ENCODE results near the gene DDX60. TPM values are rescaled to one million over a fixed set of nuclear protein-coding genes. Genes with fewer than 3 reads are reported as not detected.
"Not testable (repeated sequence)": the region's sequence is repeated elsewhere in the genome, so short reads cannot be mapped to it uniquely, and the experiment has no call there.

DDX60 gene, protein sequence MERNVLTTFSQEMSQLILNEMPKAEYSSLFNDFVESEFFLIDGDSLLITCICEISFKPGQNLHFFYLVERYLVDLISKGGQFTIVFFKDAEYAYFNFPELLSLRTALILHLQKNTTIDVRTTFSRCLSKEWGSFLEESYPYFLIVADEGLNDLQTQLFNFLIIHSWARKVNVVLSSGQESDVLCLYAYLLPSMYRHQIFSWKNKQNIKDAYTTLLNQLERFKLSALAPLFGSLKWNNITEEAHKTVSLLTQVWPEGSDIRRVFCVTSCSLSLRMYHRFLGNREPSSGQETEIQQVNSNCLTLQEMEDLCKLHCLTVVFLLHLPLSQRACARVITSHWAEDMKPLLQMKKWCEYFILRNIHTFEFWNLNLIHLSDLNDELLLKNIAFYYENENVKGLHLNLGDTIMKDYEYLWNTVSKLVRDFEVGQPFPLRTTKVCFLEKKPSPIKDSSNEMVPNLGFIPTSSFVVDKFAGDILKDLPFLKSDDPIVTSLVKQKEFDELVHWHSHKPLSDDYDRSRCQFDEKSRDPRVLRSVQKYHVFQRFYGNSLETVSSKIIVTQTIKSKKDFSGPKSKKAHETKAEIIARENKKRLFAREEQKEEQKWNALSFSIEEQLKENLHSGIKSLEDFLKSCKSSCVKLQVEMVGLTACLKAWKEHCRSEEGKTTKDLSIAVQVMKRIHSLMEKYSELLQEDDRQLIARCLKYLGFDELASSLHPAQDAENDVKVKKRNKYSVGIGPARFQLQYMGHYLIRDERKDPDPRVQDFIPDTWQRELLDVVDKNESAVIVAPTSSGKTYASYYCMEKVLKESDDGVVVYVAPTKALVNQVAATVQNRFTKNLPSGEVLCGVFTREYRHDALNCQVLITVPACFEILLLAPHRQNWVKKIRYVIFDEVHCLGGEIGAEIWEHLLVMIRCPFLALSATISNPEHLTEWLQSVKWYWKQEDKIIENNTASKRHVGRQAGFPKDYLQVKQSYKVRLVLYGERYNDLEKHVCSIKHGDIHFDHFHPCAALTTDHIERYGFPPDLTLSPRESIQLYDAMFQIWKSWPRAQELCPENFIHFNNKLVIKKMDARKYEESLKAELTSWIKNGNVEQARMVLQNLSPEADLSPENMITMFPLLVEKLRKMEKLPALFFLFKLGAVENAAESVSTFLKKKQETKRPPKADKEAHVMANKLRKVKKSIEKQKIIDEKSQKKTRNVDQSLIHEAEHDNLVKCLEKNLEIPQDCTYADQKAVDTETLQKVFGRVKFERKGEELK (N-terminal part only)
- total RNA-seq: 38.7 and 45.0 TPM in 2 replicates

GRCh38 chr4:168318266-168318895 is at the start of gene DDX60:
Gene DDX60 (minus strand): TSS chr4:168318752. CDS start chr4:168311259, 7,493 bp downstream.
- intact Hi-C loops (cut with micrococcal nuclease): loop anchor here (1.0 to 10.0 kb wide), 5 partner anchors 12 to 1342 kb away; partner anchors contain the start of genes CBR4 and DDX60L

DNA sequence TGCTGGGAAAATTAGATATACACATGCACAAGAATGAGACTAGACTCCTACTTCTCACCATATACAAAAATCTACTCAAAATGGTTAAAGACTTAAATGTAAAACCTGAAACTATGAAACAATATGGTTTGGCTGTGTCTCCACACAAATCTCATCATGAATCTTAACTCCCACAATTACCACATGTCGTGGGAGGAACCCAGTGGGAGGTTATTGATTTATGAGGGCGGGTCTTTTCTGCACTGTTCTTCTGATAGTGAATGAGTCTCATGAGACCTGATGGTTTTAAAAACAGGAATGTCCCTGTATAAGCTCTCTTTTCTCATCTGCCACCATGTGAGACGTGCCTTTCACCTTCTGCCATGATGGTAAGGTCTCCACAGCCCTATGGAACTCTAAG is 48.5 kb upstream of the DDX60 start:
- intact Hi-C loops (cut with micrococcal nuclease): no loop called here

DNA sequence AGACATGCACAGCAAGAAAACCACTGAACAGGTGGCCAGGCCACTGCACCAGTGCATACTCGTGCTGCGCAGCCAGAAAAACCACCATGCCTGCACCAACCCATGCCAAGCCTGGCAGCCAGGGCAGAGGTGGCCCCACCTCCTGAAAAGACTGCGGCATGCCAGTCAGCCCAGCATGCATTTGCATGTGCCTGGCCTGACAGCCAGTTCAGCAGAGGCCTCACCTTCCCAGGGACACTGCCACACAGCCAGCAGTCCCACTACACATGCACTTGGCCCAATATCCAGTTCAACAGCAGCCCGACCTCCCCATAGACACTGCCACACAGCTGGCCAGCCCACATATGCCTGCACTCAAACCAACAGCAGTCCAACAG is 43.5 kb upstream of the DDX60 start:
- intact Hi-C loops (cut with micrococcal nuclease): no loop called here

DNA sequence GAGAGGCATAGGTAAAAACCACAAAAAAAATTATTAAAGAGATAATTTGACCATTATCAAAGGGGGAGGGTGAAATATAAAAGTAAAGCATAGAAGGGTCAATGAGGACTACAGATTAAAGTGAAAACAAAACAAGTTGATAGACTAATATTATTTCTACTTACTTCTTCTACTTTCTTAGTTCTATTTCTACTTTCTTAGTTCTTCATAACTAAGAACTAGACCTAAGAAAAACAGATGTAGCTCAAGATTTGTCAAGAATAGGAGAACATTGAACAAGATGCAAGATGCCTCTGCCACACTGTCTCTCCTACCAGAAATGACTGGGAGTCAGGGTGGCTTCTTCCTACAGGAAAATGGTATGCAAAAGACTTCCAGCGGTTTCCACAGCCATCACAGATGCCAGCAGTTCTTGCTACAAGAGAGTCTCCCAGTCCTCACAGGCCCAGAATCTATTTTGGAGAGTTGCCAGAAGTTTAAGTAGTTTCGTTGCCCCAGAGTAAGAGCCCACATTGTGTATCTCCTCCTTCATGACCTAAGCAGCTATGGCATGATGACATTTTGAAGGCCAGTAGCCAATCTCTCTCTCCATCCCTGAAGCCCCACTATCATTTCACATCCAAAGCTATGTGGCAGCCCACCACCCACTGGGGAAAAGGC is 42.9 kb upstream of the DDX60 start:
- intact Hi-C loops (cut with micrococcal nuclease): no loop called here

DNA sequence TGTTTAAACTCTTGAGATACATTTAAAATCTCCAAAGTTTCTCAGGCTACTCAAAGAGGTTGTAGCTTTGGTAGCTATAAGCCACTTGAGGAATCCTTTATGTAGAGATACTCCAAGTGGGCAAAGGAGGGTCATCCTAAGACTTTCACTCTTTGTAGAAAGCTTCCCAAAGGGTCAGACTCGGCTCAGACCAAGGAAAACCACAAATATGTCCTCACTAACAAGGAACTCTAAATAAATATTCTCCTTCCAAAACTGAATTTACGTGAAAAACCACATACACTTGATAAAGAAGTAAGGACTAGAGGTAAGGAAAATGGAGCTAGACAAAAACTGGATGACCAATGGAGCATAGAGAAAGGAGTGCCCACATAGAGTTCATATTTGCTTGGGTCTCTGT is 41.7 kb upstream of the DDX60 start:
- intact Hi-C loops (cut with micrococcal nuclease): no loop called here

DNA sequence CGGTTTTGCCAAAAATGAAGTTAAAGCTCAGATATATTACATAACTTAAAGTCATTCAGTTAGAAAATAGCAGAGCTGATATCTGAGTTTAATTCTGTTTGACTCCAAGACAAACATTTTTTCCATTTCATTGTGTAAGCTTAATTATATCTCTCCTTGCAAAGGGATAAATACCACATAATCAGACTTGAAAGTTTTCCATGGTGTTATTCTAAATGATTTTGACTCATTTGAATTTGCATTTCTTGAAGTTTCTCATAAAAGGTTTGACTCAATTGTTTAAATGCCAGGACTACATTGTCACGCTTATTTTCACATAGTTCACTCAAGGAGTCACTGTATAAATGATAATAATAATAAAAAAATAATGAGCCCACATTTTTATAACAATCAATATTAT is 39.4 kb upstream of the DDX60 start:
- intact Hi-C loops (cut with micrococcal nuclease): no loop called here

DNA sequence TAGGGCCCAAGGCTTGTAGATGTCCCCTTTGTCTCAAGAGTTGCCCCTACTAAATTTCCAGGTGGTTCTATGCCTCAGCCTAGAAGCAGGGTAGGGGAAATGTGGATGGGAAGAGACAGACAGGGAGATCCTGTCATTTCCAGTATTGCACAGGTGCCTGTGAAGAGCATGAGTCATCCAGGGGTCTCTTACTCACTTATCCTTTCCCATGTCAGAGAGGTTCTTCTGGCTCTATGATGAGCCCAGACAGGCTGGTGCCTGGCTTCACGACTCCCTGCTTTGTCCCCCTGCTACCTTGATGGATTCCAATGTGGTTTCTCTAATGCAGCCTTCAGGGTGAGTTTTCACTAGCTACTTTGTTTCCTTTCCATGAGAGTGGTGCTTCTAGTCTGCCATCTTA is 35.2 kb upstream of the DDX60 start:
- intact Hi-C loops (cut with micrococcal nuclease): no loop called here

DNA sequence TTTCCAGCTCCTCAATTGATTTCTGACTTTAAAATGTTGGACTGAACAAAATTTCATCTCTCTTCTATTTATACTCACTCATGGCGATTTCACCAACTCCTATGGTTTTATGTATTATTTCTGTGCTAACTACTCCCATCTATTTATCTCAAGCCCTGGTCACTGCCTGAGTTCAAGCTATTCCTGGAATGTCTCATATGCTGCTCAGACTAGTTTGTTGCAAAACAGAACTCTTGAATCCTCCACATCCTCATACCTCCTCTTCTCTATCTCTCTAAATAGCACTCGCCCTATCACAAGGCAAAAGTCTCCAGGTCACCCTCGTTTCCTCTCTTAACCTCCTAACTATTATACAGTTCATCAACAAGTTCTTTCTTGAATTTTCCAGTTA is 19.0 kb upstream of the DDX60 start:
- intact Hi-C loops (cut with micrococcal nuclease): no loop called here

DNA sequence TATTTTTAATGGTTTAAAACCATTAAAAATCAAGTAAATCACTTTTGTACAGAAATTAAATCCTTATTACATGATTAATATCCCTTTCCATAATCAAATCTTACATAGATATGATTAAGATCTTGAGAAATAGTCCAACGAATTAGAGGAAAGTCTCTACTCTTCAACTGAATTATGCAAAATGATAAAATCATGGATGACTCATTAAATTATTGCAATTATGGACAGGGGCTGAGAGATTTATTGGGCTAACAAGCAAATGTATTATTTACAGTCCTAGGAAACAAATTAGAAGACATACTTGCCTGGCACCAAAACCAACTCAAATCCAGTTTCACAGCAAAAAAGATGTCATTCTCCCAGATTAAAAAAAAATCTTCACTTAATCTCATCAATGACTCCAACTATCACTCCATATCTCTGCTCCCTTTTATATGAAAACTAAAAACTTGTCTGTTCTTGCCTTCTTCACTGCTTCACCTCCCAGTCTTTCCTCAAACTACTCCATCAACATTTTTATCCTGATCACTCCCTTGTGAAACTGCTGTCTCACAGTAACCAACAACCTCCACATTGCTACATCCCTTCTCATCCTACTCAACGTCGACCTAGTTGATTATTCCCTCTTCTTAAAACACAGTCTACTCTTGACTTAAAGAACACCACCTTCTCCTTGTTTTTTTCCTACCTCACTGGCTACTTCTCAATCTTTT is 18.4 kb upstream of the DDX60 start:
- intact Hi-C loops (cut with micrococcal nuclease): no loop called here

GRCh38 chr4:168335621-168336020 is 17.1 kb upstream of the DDX60 start:
- intact Hi-C loops (cut with micrococcal nuclease): no loop called here

GRCh38 chr4:168334053-168334452 is 15.5 kb upstream of the DDX60 start:
- intact Hi-C loops (cut with micrococcal nuclease): no loop called here

GRCh38 chr4:168330575-168330974 is 12.0 kb upstream of the DDX60 start:
- intact Hi-C loops (cut with micrococcal nuclease): not testable (repeated sequence)

DNA sequence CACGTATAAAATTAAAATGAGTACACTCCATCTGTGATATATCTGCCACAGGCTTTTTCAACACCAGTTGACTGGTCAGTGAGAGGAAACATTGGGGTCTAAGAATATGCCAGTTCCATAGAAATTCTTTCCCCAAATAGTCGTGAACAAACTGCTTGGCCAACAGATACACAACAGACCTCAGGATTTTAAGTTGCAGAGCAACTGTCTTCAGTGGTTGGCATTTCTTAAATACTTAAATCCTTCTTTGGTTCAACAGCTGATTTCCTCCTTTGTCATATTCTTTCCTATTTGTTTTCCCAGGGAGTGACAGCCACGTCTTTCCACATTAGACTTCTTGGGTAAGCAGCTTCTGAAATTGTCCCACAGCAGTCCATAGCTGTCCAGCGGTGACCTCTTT is 7.0 kb upstream of the DDX60 start:
- intact Hi-C loops (cut with micrococcal nuclease): no loop called here

GRCh38 chr4:168321006-168321405 is 2.5 kb upstream of the DDX60 start:
- intact Hi-C loops (cut with micrococcal nuclease): no loop called here

GRCh38 chr4:168319486-168320019 is 1.0 kb upstream of the DDX60 start:
- intact Hi-C loops (cut with micrococcal nuclease): loop anchor here (2.0 to 10.0 kb wide), 2 partner anchors 515 to 691 kb away; partner anchors contain the start of gene CBR4

GRCh38 chr4:168317621-168318020 is 931 bp downstream of the DDX60 start:
- intact Hi-C loops (cut with micrococcal nuclease): loop anchor here (1.0 to 10.0 kb wide), 5 partner anchors 11 to 1343 kb away; partner anchors contain the start of genes CBR4 and DDX60L

GRCh38 chr4:168309781-168310180 is 8.8 kb downstream of the DDX60 start:
- intact Hi-C loops (cut with micrococcal nuclease): loop anchor here (10.0 kb wide), 1 partner anchor 525 kb away; no protein-coding TSS in a partner anchor

DNA sequence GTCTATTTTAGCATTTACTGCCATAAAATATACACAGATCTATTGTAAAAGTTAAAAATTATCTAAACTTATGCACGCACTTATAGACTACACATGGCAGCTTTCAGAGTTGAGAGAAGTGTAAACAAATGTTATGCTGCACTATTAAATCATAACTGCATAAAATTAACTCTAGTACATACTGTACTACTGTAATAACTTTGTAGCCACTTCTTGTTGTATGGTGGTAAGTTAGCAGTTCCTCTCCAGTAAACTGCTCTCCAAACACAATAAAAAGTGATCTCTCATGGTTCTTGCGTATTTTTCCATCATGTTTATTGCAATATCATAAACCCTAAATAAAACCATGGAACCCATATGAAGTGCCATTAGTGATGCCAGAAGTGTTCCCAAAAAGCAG is 9.6 kb downstream of the DDX60 start:
- intact Hi-C loops (cut with micrococcal nuclease): no loop called here

DNA sequence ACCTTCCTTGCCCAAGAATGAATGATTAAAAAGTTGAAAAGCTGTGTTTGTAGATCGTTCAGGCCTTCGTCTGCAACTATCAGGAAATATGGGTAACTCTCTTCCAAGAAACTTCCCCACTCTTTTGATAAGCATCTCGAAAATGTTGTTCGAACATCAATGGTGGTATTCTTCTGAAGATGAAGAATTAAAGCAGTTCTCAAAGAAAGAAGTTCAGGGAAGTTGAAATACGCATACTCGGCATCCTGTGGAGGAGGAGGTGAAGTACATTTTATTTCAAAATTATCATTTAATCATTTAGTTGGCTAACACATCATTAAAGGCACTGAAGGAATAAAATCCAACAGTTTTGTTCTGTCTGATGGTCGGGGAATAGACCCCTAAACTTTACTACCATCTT is 12.1 kb downstream of the DDX60 start:
- intact Hi-C loops (cut with micrococcal nuclease): loop anchor here (1.0 kb wide), 1 partner anchor 12 kb away; the partner anchor contains the start of gene DDX60

All from T-helper 2 cell treated with Interferon-gamma antibody and Interleukin-4, amounts not matched to agents 100 ng/mL and 5 ng/mL, for 36 hours (primary cell).